Activated CD4-positive, alpha-beta T cell treated with anti-CD3 and anti-CD28 coated beads, Interleukin-2, amount 50 U/mL, for 48 hours (primary cell): Measurements from ENCODE around the gene CLRN3.

ENCODE experiments used
- DNase-seq, 2 experiments: peaks; one replicate each; pipeline ENCODE4 v3.0.0-alpha.2; 2020

Gene CLRN3

DNA sequence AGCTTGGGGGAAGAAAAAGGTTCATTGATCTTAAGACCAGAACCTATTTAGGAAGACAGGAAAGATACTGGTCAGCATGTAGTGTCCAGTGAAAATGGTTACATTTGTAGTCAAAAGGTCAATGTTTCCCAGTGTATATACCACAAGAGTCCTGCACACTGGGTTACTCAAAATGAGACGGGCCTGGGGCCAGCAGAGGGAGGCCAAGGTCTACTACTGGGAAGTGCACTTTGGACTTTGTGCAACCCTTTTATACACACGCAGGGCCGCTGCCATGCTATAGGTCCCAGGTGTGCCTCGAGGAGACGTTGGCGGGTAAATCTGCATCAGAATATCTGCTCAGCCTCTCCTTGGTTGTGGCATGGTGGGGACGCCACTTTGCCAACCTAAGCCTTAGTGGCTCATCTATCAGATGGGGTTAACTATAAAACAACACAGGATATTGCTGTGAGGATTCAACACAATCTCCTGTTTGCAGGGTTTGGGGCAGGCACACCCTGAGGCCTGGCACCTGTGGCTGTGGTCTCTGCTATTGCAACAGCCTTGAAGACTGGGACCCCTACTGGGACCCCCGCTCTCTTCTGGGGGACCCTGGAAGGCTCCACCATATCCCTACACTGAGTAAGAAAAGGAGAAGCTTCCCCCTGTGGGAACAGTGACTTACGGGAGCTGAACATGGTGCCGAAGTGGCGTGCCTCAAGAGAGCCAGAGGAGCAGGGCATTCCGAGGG is 19.7 kb downstream of the CLRN3 start:
- DNase-seq: no peak

DNA sequence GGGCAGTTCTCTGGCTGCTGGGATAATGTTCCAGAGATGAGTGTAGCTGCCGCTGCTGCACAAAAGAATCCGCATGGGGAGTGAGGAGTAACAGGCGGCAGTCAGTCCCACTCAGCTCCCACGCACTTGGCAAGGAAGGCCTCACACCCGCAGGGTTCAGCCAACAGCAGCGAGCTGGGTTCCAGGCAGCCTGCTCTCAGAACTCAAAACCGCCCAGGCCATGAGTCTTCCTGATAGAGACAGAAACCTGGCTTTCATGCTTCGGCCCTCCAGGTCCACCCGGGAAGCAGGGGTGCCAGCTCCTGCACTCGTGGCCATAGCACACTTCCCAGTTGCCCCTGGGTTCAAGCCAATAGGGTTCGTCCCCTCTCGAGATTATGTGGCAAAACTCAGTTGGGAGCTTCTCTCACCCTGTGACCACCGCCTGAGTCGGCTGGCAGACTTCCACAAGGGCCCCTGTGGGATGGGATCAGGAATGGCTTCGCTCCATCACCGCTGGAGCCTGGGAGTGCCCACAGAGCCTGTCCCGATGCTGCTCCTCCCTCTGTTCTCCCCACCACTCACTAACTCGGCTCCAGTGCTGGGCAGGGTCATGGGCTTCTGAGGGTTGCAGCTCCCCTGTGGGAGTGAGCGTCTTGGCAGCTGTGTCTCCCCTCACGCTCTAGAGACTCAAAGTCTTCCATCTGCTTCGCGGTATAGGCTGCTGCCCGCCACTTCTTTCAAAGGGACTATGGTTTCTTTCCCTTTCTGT is 20.6 kb downstream of the CLRN3 start:
- no peak for DNase-seq

DNA sequence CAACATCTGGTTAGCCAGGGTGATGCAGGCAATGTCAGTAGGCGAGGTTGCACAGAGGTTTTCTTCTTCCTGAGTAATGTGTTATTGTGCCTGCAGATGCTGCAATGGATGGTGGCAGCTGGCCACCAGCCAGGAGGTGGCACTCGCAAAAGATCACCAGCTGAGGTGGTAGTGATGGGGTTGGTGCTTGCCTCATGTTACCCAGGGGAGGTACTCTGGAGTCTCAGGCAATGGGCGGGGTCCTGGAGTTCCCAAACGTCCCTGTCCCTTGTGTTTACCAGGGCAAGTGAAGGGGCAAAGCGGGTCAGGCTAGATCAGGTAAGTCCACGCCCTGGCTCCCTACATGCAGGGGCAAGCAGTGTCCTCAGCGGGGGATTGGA is 21.1 kb downstream of the CLRN3 start:
- DNase-seq: no peak

DNA sequence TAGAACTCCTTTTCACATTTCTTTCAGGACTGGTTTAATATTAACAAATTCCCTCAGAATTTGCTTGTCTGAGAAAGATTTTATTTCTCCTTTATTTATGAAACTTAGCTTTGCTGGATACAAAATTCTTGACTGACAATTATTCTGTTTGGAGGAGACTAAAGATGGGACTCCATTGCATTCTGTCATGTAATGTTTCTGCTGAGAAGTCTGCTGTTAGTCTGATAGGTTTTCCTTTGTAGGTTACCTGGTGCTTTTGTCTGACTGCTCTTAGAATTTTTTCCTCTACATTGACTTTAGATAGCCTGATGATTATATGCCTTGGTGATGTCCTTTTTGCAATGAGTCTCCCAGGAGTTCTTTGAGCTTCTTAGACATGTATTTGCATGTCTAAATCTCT is 23.4 kb downstream of the CLRN3 start:
- DNase-seq: no peak

DNA sequence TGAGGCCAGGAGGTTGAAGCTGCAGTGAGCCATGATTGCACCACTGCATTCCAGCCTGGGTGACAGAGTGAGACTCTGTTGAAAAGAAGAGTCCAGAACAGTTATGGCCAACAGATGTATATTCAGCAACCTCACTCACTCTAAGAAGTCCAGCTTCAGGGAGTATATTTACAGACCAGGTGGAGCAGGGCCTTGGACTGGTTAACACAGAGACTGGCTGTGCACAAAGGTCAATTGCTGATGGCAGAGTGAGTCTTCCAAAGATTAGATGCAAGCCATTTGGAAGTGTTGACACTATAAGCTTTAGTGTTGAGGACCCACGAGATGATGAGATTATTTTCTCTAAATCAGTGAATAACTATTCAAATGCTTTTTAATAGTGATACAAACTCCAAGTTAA is 24.9 kb downstream of the CLRN3 start:
- DNase-seq: no peak

DNA sequence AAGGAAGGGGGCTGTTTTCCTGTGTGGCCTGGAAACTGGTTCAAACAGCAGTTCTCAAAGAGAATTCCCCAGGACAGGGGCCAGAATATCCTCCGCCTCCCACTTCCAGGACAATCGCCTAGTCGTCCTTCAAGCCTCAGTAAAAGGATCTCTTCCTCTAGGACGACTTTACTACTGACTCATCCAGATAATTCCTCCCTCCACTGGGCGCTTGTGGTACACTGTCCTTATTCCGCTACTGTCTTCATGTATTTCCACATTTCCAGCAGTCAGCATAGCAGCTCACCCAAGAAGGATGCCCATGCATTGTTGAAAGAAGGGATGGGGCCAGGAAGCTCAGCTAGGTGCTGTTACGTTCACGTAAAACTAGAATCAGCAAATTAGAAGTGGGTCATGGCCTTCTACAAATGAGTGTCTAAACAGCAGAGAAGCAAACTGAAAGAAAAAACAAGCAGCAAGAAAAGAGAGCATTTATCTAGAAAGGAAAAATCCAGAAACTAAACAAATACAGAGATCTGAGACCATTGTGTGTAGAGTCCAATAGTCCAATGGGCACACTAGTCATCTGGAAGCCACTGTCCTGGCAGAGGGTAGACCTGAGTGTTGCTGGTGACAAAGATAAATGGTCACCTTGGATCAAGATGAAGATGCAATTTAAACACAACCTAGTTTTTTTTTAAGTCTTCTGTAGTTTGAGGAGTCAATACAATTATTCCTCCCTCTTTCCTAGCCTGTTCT is 26.3 kb downstream of the CLRN3 start:
- DNase-seq: no peak

DNA sequence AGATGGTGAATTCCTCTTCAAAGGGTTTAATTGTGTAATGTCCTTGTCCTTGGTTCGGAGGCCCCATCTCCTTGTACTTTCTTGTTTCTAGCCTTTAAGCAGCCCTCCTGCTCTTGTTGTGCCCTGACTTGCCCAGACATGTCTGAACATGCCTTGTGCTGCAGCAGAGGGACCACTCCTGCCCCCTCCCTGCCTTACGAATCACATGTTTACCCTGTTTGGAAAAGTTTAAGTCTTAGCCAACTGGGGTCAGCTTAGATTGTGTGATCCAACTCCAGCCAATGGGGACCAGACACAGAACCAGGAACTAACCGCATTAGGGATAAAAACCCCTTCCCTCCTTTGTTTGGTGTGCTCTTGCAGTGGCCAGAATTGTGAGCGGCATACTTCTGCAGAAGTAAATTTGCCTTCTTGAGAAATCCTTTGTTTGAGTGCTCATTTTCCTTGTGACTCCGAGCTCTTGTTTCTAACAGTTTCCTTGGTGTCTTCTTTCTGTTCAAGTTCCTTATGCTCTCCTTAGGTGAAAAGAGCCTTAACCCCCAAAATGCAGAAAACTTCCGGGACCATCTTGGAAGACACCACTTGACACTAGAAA is 29.4 kb downstream of the CLRN3 start:
- DNase-seq: no peak

DNA sequence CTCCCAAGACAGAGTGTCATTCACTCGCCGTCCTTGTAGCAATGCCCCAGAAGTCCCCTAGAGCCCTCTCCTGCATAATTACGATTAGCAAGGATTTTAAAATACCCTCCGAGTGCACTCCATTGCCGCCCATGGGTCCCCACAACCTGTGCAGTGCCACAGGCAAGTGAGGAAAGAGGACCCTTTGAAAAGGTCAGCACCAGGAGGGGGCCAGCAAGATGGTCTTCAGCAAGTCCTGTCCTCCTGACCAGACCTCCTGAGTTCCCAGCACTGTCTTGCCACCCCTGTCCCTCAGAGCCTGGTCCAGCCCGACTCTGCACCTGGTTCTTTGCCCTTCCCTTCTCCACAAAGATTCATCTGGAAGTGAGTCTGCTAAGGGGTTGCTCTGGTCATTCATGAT is 32.1 kb downstream of the CLRN3 start:
- no peak for DNase-seq

DNA sequence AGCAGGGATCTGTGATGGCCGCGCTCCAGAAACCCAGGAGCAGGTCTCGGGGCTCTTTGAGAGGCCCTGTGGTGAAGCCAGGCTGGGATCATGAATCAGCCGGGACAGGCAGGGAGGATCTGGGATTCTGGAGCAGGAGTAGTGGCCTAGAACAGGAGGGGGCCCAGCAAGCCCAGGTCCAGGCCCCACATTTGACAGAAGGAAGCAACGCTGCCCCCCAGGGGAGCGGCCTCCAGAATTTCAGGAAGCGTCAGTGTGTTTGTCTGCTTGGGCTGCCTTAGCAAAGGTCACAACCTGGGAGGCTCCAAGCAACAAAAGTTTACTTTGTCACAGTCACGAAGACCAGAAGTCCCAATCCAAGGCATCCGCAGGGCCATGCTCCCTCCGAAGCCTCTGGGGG is 36.8 kb downstream of the CLRN3 start:
- DNase-seq: no peak

DNA sequence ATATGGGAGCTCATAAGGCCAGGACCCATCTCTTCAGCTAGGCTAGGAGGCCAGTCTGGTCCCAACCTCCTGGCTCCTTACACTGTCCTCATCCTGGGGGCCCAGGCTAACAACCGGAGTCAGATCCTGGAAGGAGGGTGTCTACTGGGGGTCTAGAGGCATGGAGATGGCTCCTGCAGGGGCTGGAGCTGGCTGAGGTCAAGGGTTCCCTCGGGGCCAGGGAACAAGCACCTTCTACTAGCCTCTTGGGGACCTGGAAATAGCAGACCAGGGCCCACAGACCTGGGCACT is 37.2 kb downstream of the CLRN3 start:
- no peak for DNase-seq

DNA sequence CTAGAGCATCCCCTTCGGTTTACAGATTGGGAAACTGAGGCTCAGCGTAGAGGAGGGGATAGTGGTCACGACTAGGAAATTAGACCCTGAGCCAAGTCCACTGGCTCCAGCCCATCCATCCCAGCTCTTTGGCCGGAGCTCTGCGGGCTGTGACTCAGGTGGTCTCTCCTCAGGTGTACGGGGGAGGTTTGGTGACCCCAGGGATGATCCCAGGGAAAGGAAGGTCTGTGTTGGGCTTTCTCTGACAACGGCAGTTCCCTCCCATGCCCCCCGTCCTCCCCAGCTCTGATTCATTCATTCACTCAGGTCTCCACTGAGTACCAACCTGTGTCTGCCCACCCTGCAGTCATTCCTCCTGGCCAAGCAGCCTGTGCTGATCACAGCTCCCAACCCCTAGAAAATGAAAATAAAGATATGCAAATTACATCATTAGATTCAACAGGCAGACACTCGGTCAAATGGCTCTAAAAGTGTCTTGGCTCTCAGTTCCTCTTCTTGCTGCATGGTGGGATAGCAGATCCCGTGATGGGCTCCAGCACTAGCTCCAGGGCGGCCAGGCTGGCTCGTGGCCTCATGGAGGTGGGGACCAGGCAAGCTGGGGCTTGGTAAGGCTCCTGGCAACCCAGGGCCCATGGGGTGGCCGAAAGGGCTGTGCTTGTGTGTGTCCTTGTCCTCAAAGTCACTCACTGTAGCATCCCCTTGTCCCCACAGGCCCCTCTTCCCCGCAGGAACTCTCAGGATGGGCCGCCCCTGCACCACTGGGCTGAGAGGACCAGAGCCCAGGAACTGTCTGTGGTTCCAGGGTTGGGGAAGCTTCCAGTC is 37.8 kb downstream of the CLRN3 start:
- DNase-seq: no peak

DNA sequence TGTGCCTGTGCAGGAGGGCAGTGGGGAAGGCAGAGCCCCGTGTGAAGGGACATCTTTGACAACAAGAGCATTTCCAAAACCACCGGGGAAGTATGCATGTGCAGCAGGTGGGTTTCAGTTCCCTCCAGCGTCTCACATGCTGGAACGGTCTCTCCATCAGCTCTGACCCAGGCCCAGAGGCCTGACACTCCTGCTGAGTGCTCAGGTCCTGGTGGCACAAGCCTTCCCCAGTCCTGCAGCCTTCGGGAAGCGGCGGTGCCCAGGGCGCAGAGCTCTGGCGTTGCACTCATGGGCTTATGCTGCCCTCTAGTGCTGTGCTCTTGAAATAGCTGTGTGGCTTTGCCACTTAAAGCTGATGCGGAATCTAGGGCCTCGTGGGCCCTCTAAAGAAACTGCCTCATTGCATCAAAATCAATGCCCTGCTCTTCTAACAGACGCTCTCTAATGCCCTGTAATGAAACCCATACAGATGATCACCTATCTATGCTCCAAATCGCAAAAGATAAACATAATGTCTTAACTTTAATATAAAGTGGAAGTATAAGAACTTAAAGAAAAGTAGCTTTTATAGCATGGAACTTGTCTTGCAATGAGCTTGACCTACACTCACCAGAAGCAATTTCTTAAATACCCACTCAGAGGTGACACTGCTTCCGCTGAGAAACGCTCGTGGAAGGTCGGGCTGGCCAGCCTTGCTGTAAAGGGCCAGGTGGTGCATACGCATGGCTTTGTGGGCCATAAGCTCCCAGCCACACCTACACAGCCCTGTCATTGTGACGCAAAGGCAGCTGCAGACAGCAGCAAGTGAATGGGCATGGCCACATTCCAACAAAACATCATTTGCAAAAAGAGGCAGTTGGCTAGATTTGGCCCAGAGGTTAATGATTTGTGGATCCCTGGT is 38.6 kb downstream of the CLRN3 start:
- DNase-seq: peak; percentile 55 to 63

DNA sequence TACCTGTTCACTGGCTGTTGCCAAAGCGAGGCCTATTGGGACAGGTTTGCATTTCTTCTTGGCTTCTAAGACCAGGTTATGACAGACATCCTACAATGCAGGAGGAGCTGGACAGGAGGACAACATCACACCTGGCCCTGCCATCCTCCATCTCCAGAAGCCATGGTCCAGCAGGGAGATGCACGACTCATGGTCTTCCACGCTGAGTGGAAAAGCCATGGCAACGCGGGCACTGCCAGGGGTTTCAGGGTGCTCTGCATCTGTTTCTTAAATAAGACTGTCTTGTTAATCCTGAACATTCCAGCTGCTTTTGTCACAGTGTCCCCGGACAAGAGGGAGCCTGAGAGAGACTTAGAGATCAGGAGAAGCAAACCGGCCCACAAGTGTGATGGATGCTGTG is 40.3 kb downstream of the CLRN3 start:
- no peak for DNase-seq

DNA sequence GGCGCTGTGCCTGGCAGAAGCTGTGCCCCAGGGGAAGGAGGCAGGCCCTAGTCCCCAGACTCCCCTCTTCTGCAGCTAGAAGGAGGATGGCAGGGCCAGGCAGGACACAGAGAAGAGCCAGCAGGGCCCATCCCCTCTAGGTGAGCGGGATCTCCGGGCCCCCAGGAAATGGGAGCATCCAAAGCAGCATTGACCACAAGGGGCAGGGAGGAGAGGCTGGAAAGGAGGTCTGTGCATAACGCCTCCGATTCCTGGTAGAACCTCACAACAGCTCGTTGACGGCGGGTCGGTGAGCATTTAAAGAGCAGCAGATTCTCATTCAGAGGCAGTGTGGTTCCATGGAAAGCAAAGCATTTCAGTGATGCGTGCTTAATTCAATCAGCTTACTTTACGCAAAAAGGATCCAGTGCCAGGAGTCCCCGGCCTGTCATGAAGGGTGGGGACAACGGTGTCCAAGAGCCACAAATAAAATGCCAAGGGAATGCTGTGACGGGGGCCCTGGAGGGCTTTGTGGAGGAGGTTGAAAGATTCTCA is 41.0 kb downstream of the CLRN3 start:
- DNase-seq: no peak

DNA sequence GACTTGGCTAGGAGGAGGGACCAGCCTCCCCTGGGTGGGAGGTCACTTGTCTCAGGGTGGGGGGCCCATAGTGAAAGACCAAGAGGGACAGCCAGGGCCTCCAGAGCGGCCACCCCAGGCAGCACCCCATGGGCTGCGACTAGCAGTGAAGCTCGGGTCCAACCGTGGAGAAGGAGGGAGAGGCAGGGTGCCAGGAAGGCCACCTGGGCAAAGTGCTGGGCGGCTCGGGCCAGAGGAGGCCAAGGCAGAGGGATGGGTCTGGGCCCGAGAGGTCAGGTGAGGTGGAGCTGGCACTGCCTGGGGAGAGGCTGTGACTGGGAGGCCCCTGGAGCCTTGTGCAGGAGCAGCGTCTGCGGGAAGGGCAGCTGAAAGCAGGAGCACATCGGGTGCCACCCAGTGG is 41.8 kb downstream of the CLRN3 start:
- DNase-seq: no peak

DNA sequence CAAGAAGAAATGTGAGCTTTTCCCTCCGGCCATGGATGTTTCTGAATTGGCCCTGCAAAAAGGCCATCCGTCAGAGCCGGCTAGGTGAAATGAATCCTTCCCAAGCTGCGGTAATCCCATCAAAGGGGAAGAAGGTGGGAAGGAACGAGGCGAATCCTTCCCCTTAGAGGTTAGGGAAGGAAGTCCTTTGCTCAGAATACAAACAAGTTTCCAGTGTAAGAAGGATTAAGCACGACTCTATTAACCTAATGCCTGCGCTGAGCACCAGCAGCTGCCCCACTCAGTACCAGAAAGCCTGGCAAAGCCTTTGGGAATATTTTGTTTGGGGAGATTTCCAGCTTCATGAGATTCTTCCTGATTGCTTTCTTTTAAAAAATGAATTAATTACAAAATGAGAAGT is 42.8 kb downstream of the CLRN3 start:
- DNase-seq: no peak

DNA sequence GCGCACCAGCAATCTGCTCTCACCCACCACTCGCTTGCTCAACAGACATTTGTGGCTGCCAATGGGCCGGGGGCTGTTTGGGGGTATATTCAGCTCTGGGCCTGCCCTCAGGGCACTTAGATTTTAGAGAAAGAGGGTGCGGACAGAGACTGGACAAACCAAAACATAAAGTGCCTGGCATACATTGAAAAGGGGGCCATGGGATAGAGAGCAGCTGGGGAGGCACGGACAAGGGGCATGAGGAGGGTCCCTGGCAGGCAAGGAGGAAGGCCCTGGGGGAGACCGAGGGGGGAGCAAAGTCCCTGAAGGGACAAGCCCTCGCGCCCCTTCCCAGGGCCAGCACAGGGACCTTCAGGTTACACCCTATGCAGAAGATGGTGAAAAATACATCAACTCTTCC is 43.5 kb downstream of the CLRN3 start:
- no peak for DNase-seq

DNA sequence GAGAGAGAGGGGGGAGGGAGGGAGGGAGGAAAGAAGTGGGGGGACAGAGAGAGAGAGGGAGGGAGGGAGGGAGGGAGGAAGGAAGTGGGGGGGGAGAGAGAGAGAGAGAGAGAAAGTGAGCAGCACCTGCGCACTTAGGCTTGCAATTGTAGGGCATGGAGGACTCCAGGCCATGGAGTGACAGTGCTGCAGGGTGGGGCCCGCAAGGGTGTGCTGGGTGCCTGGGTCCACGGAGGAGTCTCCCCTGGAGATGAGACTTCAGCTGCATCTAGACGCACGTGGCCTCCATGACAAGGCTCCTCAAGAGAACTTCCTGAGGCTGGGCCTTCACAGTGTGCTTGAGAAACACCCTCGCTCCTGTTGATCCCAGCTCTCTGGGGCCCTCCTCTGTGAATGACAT is 44.5 kb downstream of the CLRN3 start:
- DNase-seq: no peak

DNA sequence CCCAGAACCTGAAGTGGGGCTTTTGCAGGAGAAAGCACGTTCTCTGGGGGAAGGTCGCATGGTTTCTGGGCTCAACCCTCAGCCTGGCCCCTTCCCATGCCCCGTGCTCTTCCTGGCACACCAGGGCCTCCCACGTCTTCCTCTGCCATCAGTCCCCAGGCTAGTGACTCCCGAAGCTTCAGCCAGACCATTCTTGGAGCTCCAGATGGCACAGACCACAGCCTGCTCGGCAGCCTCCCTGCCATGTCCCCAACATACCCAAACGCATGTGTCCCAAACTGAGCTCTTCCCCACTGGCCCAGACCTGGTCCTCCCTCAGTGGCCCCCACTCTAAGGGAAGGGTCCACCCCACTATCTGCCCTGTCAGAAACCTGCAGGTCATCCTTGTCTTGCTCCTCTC is 47.0 kb downstream of the CLRN3 start:
- no peak for DNase-seq

DNA sequence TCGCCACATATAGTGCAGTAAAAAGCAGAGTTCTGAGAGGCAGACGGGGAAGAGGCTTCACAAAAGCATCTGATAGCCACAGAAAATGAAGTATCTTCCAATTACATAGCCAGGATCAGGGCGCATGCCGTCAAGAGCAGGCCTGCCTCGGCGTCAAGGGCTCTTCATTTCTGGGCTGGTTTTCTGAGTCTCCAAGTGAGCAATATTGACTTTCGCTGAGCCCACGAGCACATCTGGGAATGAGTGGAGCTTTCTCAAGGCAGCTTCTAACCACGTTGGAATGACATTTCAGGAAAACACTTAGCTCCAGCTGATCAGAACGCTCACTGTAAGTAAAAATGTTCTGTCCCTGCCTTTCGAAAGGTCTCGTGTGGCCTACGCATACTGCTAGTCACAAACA is 51.9 kb downstream of the CLRN3 start:
- DNase-seq: no peak

DNA sequence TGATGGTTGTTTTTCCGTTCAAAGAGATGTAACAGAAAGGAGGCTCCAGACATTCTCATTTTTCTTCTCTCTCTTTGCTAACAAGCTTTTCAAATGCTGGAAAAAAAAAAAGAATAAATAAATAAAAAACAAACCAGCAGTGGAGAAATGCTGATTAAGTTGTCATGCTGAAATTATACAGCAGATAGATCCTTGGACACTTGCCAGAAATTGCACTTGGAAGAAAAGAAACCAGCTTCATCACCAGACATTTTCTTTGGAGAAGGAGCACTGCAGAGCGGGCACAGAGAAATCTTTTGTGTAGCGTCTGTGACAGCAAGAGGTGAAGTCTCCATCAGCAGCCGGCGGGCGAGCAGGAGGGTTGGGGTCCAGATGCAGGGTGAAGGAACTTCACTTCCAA is 55.8 kb downstream of the CLRN3 start:
- no peak for DNase-seq

DNA sequence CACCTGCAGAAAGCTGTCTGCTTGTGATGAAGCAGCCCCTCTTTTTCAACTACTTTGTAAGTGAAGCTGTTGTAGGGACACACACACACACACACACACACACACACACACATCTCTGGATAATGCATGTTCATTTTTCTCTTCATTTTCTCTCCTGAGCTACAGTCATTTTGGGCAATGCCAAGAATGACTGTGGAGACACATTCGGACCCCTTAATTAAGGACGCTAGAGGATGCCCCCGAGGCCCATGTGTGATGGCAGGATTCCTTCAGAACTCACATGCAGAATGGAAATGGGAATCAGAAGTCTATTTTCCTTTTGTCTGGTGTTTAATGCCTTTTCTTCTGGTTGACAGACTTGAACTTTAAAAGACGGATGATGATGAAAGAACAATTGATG is 56.6 kb downstream of the CLRN3 start:
- no peak for DNase-seq
